A549 (cell line): ENCODE results near the gene CT55. TPM values are rescaled to one million over a fixed set of nuclear protein-coding genes. Genes with fewer than 3 reads are reported as not detected.

Experiments
- ATAC-seq, 2 experiments: fragments of 200-7000 bp in 1 of 2; fragments of >200 bp in 1 of 2; cut with Nextera tagmentation in 1 of 2; cut with Tn5 transposase in 1 of 2; 3 replicates each; pipeline versions ENCODE4 v1.8.0 to v1.9.1; 2018 to 2020; ENCODE audit warnings: mild to moderate bottlenecking in 1 of 2, moderate library complexity in 1 of 2
- CTCF ChIA-PET: fragments of 300-600 bp; sonication (Branson Sonifier 250); formaldehyde crosslinking; extraction: SDS; loops from one replicate; lab custom pipeline; 2021; ENCODE audit warnings: antibody characterized with exemption, inconsistent platforms; lab: Yijun Ruan, JAX
- POLR2A ChIA-PET: fragments of 350-600 bp; formaldehyde crosslinking; extraction: SDS; loops from one replicate; lab custom pipeline; 2021; ENCODE audit warnings: antibody characterized with exemption, inconsistent platforms; lab: Yijun Ruan, JAX
- DNase-seq, 2 experiments: peaks; one replicate each; pipeline versions ENCODE4 v3.0.0 to v3.0.0-alpha.2; 2011 to 2016; ENCODE audit warnings: low read depth in 1 of 2, low spot score in 1 of 2
- FAIRE-seq: peaks from 2 replicates; lab custom pipeline; 2011; peaks lifted over from hg19 to GRCh38; lab: Jason Lieb, UNC
- H3K27ac ChIP-seq, 2 experiments: fragments of >200 bp; sonication (Bioruptor Twin); formaldehyde crosslinking; 3 replicates each; pipeline ENCODE4 v1.5.1; 2016 to 2017
- H3K4me1 ChIP-seq: fragments of >200 bp; sonication (Bioruptor Twin); formaldehyde crosslinking; 3 replicates; pipeline ENCODE4 v1.6.1; 2016
- H3K4me2 ChIP-seq: fragments of >200 bp; sonication (Bioruptor Twin); formaldehyde crosslinking; 3 replicates; pipeline ENCODE4 v1.6.1; 2016
- H3K4me3 ChIP-seq: fragments of >200 bp; sonication (Bioruptor Twin); formaldehyde crosslinking; 3 replicates; pipeline ENCODE4 v1.5.1; 2016
- H3K9me3 ChIP-seq: fragments of >200 bp; sonication (Bioruptor Twin); formaldehyde crosslinking; 3 replicates; pipeline ENCODE4 v1.6.1; 2016
- CHD4 ChIP-seq: fragments of 200-600 bp; sonication (generic); IDR thresholded peaks from 2 replicates; pipeline ENCODE4 v1.6.1; 2016; ENCODE audit warnings: antibody characterized with exemption, mild to moderate bottlenecking, borderline replicate concordance
- E2F6 ChIP-seq: IDR thresholded peaks from 2 replicates; pipeline ENCODE4 v1.6.1; 2012; ENCODE audit warnings: low read depth, borderline replicate concordance
- EHF ChIP-seq: fragments of 250-450 bp; sonication (Bioruptor Pico); IDR thresholded peaks from 2 replicates; pipeline ENCODE4 v1.5.0; 2020; ENCODE audit warnings: mild to moderate bottlenecking
- EHMT2 ChIP-seq: fragments of 200-600 bp; sonication (generic); IDR thresholded peaks from 2 replicates; pipeline ENCODE4 v1.6.1; 2016; ENCODE audit warnings: antibody characterized with exemption, low read depth, mild to moderate bottlenecking, moderate library complexity
- ELK1 ChIP-seq: fragments of 150-350 bp; IDR thresholded peaks from 2 replicates; pipeline ENCODE4 v1.6.1; 2014; ENCODE audit warnings: low read depth, mild to moderate bottlenecking, low read length
- FOXS1 ChIP-seq: fragments of 250-450 bp; sonication (Bioruptor Pico); IDR thresholded peaks from 2 replicates; pipeline ENCODE4 v1.5.0; 2020; ENCODE audit warnings: mild to moderate bottlenecking, moderate library complexity
- GATA3 ChIP-seq: IDR thresholded peaks from 2 replicates; pipeline ENCODE4 v1.6.1; 2012; ENCODE audit warnings: borderline replicate concordance
- HDAC2 ChIP-seq: fragments of 200-600 bp; sonication (generic); IDR thresholded peaks from 2 replicates; pipeline ENCODE4 v1.6.1; 2016
- HES2 ChIP-seq: fragments of >200 bp; sonication (Bioruptor Twin); formaldehyde crosslinking; IDR thresholded peaks from 2 replicates; pipeline ENCODE4 v1.6.1; 2016
- HOXB13 ChIP-seq: fragments of 250-450 bp; sonication (Bioruptor Pico); IDR thresholded peaks from 2 replicates; pipeline ENCODE4 v1.5.0; 2020; ENCODE audit warnings: low read depth, mild to moderate bottlenecking, moderate library complexity
- HOXB5 ChIP-seq: fragments of 250-450 bp; sonication (Bioruptor Pico); IDR thresholded peaks from 2 replicates; pipeline ENCODE4 v1.5.0; 2020; ENCODE audit warnings: mild to moderate bottlenecking, moderate library complexity
- JUNB ChIP-seq: fragments of >200 bp; sonication (Bioruptor Twin); formaldehyde crosslinking; IDR thresholded peaks from 2 replicates; pipeline ENCODE4 v1.6.1; 2016
- KDM1A ChIP-seq: fragments of 200-600 bp; sonication (generic); IDR thresholded peaks from 2 replicates; pipeline ENCODE4 v1.6.1; 2016; ENCODE audit warnings: low read depth, mild to moderate bottlenecking
- KDM5A ChIP-seq: fragments of 200-600 bp; sonication (generic); IDR thresholded peaks from 2 replicates; pipeline ENCODE4 v1.6.1; 2016; ENCODE audit warnings: antibody characterized with exemption, mild to moderate bottlenecking
- MAFK ChIP-seq: fragments of 450-650 bp; IDR thresholded peaks from 2 replicates; pipeline ENCODE4 v1.6.1; 2014; ENCODE audit not compliant: partially characterized antibody
- MAZ ChIP-seq: fragments of 150-350 bp; IDR thresholded peaks from 2 replicates; pipeline ENCODE4 v1.6.1; 2014; ENCODE audit warnings: antibody characterized with exemption, low read depth, low read length, borderline replicate concordance
- MYC ChIP-seq: IDR thresholded peaks from 2 replicates; pipeline ENCODE4 v1.6.1; 2012; ENCODE audit warnings: mild to moderate bottlenecking, inconsistent platforms, low read length, improper control_type of control experiment, borderline replicate concordance
- NFE2L2 ChIP-seq: fragments of 150-350 bp; conservative IDR thresholded peaks from 2 replicates; pipeline ENCODE4 v1.6.1; 2014; ENCODE audit warnings: low read length
- NR3C1 ChIP-seq: fragments of >200 bp; sonication (Bioruptor Twin); formaldehyde crosslinking; IDR thresholded peaks from 3 replicates; pipeline ENCODE4 v1.6.1; 2017
- PBX3 ChIP-seq: IDR thresholded peaks from 2 replicates; pipeline ENCODE4 v1.6.1; 2012
- RARB ChIP-seq: fragments of 250-450 bp; sonication (Bioruptor Pico); IDR thresholded peaks from 2 replicates; pipeline ENCODE4 v1.8.0; 2021; ENCODE audit warnings: mild to moderate bottlenecking, moderate library complexity
- RCOR1 ChIP-seq: fragments of 150-350 bp; IDR thresholded peaks from 2 replicates; pipeline ENCODE4 v1.6.1; 2014; ENCODE audit warnings: antibody characterized with exemption, low read length, low read depth
- RFX5 ChIP-seq: fragments of 450-650 bp; IDR thresholded peaks from 2 replicates; pipeline ENCODE4 v1.7.1; 2014; ENCODE audit warnings: antibody characterized with exemption, mild to moderate bottlenecking, moderate library complexity
- SMC3 ChIP-seq: fragments of >200 bp; sonication (Bioruptor Twin); formaldehyde crosslinking; IDR thresholded peaks from 3 replicates; pipeline ENCODE4 v1.6.1; 2018; ENCODE audit warnings: inconsistent platforms
- TP53 ChIP-seq: fragments of 250-450 bp; sonication (Bioruptor Pico); IDR thresholded peaks from 2 replicates; pipeline ENCODE4 v1.5.0; 2021; ENCODE audit warnings: mild to moderate bottlenecking, moderate library complexity
- USF2 ChIP-seq: fragments of 450-650 bp; IDR thresholded peaks from 2 replicates; pipeline ENCODE4 v1.6.1; 2014; ENCODE audit warnings: antibody characterized with exemption
- ZC3H11A ChIP-seq: fragments of 450-650 bp; IDR thresholded peaks from 2 replicates; pipeline ENCODE4 v1.6.1; 2014; ENCODE audit warnings: antibody characterized with exemption, mild to moderate bottlenecking
- ZFP36 ChIP-seq: fragments of 450-650 bp; IDR thresholded peaks from 2 replicates; pipeline ENCODE4 v1.6.1; 2014; ENCODE audit warnings: borderline replicate concordance; ENCODE audit not compliant: partially characterized antibody
- WGBS: methylation state at CpG from one replicate; pipeline ENCODE4 v1.1.6; 2017; ENCODE audit errors: missing lambda C conversion rate; 5-methylcytosine and 5-hydroxymethylcytosine counted together
- polyA minus RNA-seq: library from RNA; depleted of rRNA, polyadenylated mRNA; stranded (reverse); fragments of >200 nt; gene quantifications from 2 replicates; pipeline ENCODE4 v1.2.3, GENCODE V29; 2011; rRNA and poly(A)+ RNA removed
- polyA plus RNA-seq, 4 experiments: library from polyadenylated mRNA; depleted of rRNA in 3 of 4; stranded (reverse); fragments of >200 nt; fragmentation: RNase III in 1 of 4; extraction: RNeasy Plus Mini Kit Qiagen cat#74134 plus additional on column Dnase treatment in 1 of 4; gene quantifications; 2 replicates in 3 of 4; 3 replicates in 1 of 4; pipeline ENCODE4 v1.2.3, GENCODE V29; 2011 to 2017

Gene CT55
- polyA plus RNA-seq (2011; rRNA removed): 0.05 TPM in 1 of 2 replicates, not detected in the other
- 0.01 and 0.03 TPM in 2 replicates for polyA plus RNA-seq (2012; cell fraction: cytosol; rRNA removed)
- polyA plus RNA-seq (2012; cell fraction: nucleus; rRNA removed): 0.02 TPM in 1 of 2 replicates, not detected in the other
- not detected in 3 replicates for polyA plus RNA-seq (2017; fragmentation: RNase III; extraction: RNeasy Plus Mini Kit Qiagen cat#74134 plus additional on column Dnase treatment)
- polyA minus RNA-seq: not detected in 2 replicates

GRCh38 chrX:135170877-135171519 lies at the start of gene CT55:
CT55 (minus strand) TSS chrX:135171398; CDS start chrX:135171171, 227 bp downstream.
- ChIA-PET CTCF (no interaction called here), POLR2A (no interaction called here)
- Histone ChIP-seq H3K4me2 (no peak within 1 kb of the TSS), H3K9me3 (no peaks in the 10 kb centered on the region), H3K27ac (no peak within 1 kb of the TSS), H3K4me1 (no peaks in the 10 kb centered on the region), H3K4me3 (no peak within 1 kb of the TSS)
- no peak for ATAC-seq
- no peak for TF ChIP-seq RARB (CRISPR knock-in tag)
- TF ChIP-seq RFX5: no peak
- TF ChIP-seq KDM5A: no peak
- TF ChIP-seq NR3C1: no peak
- TF ChIP-seq CHD4: no peak
- no peak for TF ChIP-seq MYC
- no peak for TF ChIP-seq E2F6
- TF ChIP-seq HOXB5 (CRISPR knock-in tag): no peak
- no peak for TF ChIP-seq JUNB
- TF ChIP-seq TP53 (CRISPR knock-in tag): no peak
- TF ChIP-seq FOXS1 (CRISPR knock-in tag): no peak
- TF ChIP-seq MAFK: no peak
- TF ChIP-seq HOXB13 (CRISPR knock-in tag): no peak
- TF ChIP-seq KDM1A: no peak
- TF ChIP-seq ZC3H11A: no peak
- 49% methylated on average over 3 of the region's 27 CpGs for WGBS
- DNase-seq: no peak
- no peak for FAIRE-seq

- 67% methylated on average over 8 of the region's 8 CpGs for WGBS
- FAIRE-seq: no peak
- ChIA-PET CTCF (no interaction called here), POLR2A (no interaction called here)
- Histone ChIP-seq H3K4me3 (no peak overlapping the region), H3K4me1 (no peaks in the 10 kb centered on the region), H3K9me3 (no peaks in the 10 kb centered on the region), H3K4me2 (no peak overlapping the region), H3K27ac (no peak overlapping the region)
- ATAC-seq: no peak
- no peak for TF ChIP-seq HES2
- TF ChIP-seq ELK1: no peak
- TF ChIP-seq CHD4: no peak
- no peak for TF ChIP-seq USF2
- no peak for TF ChIP-seq EHMT2
- TF ChIP-seq PBX3: no peak
- no peak for TF ChIP-seq ZFP36
- TF ChIP-seq SMC3: no peak
- TF ChIP-seq EHF (CRISPR knock-in tag): no peak
- TF ChIP-seq MAZ: no peak
- no peak for TF ChIP-seq NFE2L2
- no peak for TF ChIP-seq JUNB
- TF ChIP-seq RCOR1: no peak
- TF ChIP-seq NR3C1: no peak
- TF ChIP-seq HDAC2: no peak
- no peak for TF ChIP-seq MYC
- no peak for TF ChIP-seq KDM1A
- no peak for TF ChIP-seq GATA3
- TF ChIP-seq KDM5A: no peak
- no peak for TF ChIP-seq HOXB13 (CRISPR knock-in tag)
- no peak for DNase-seq
These were observed 42.1 kb upstream of the CT55 start for GRCh38 chrX:135213200-135213844.
